ENCODE data around the gene ZNF547.
"Not testable (repeated sequence)": the region's sequence is repeated elsewhere in the genome, so short reads cannot be mapped to it uniquely, and the experiment has no call there.

Gene ZNF547

GRCh38 chr19:57374179-57374578, 10.8 kb downstream of the ZNF547 start:
- Histone ChIP-seq H3K27ac (no peak overlapping the region), H2AFZ (ENCODE audit: low read depth) (no peak overlapping the region), H3K27me3 (ENCODE audit: insufficient read depth, low read depth) (no peaks in the 10 kb centered on the region), H3K36me3 (ENCODE audit: insufficient read depth) (no peaks in the 10 kb centered on the region), H3K79me2 (ENCODE audit: insufficient read depth, low read depth) (no peaks in the 10 kb centered on the region), H4K20me1 (ENCODE audit: insufficient read depth) (no peaks in the 10 kb centered on the region), H3K4me3 (IDR thresholded peaks at IDR 0.05; ENCODE audit: insufficient read depth, low read depth, low read length) (no peak overlapping the region), H3K4me2 (no peak overlapping the region), H3K4me1 (ENCODE audit: low read depth, poor library complexity, severe bottlenecking) (no peaks in the 10 kb centered on the region), H3K9ac (no peak overlapping the region)
- no peak for TF ChIP-seq CTCF (conservative IDR thresholded peaks at IDR 0.05; ENCODE audit: low read depth, low read length)

GRCh38 chr19:57374647-57375046, 11.3 kb downstream of the ZNF547 start:
- H3K4me3 ChIP-seq (IDR thresholded peaks at IDR 0.05; ENCODE audit: insufficient read depth, low read depth, low read length); H4K20me1 ChIP-seq (ENCODE audit: insufficient read depth); H3K79me2 ChIP-seq (ENCODE audit: insufficient read depth, low read depth); H2AFZ ChIP-seq (ENCODE audit: low read depth); H3K27me3 ChIP-seq (ENCODE audit: insufficient read depth, low read depth); H3K4me1 ChIP-seq (ENCODE audit: low read depth, poor library complexity, severe bottlenecking); H3K27ac ChIP-seq; H3K36me3 ChIP-seq (ENCODE audit: insufficient read depth); H3K9ac ChIP-seq; H3K4me2 ChIP-seq: not testable (repeated sequence)

- H3K9ac ChIP-seq = no peak overlapping the region
- H4K20me1 ChIP-seq (ENCODE audit: insufficient read depth) = no peaks in the 10 kb centered on the region
- H3K4me2 ChIP-seq = no peak overlapping the region
- no peak overlapping the region for H3K27ac ChIP-seq
- no peaks in the 10 kb centered on the region for H3K4me1 ChIP-seq (ENCODE audit: low read depth, poor library complexity, severe bottlenecking)
- TF ChIP-seq CTCF (conservative IDR thresholded peaks at IDR 0.05; ENCODE audit: low read depth, low read length) = no peak
- no peaks in the 10 kb centered on the region for H3K79me2 ChIP-seq (ENCODE audit: insufficient read depth, low read depth)
- no peak overlapping the region for H2AFZ ChIP-seq (ENCODE audit: low read depth)
- H3K4me3 ChIP-seq (IDR thresholded peaks at IDR 0.05; ENCODE audit: insufficient read depth, low read depth, low read length) = no peak overlapping the region
- H3K27me3 ChIP-seq (ENCODE audit: insufficient read depth, low read depth) = no peaks in the 10 kb centered on the region
- H3K36me3 ChIP-seq (ENCODE audit: insufficient read depth) = no peaks in the 10 kb centered on the region
These were observed 12.8 kb downstream of the ZNF547 start for GRCh38 chr19:57376151-57376550.

- Histone ChIP-seq H4K20me1 (ENCODE audit: insufficient read depth) (no peaks in the 10 kb centered on the region), H3K27me3 (ENCODE audit: insufficient read depth, low read depth) (no peaks in the 10 kb centered on the region), H3K4me2 (no peak overlapping the region), H3K27ac (no peak overlapping the region), H3K4me3 (IDR thresholded peaks at IDR 0.05; ENCODE audit: insufficient read depth, low read depth, low read length) (no peak overlapping the region), H3K9ac (no peak overlapping the region), H3K36me3 (ENCODE audit: insufficient read depth) (no peaks in the 10 kb centered on the region), H3K79me2 (ENCODE audit: insufficient read depth, low read depth) (no peaks in the 10 kb centered on the region), H2AFZ (ENCODE audit: low read depth) (no peak overlapping the region), H3K4me1 (ENCODE audit: low read depth, poor library complexity, severe bottlenecking) (no peaks in the 10 kb centered on the region)
- TF ChIP-seq CTCF (conservative IDR thresholded peaks at IDR 0.05; ENCODE audit: low read depth, low read length) = no peak
These were observed 14.3 kb downstream of the ZNF547 start for GRCh38 chr19:57377498-57378146.

GRCh38 chr19:57380923-57381322, 17.6 kb downstream of the ZNF547 start:
- Histone ChIP-seq H3K4me3 (IDR thresholded peaks at IDR 0.05; ENCODE audit: insufficient read depth, low read depth, low read length) (no peak overlapping the region), H3K36me3 (ENCODE audit: insufficient read depth) (no peaks in the 10 kb centered on the region), H3K27me3 (ENCODE audit: insufficient read depth, low read depth) (no peaks in the 10 kb centered on the region), H3K4me2 (no peak overlapping the region), H3K27ac (no peak overlapping the region), H2AFZ (ENCODE audit: low read depth) (no peak overlapping the region), H4K20me1 (ENCODE audit: insufficient read depth) (no peaks in the 10 kb centered on the region), H3K79me2 (ENCODE audit: insufficient read depth, low read depth) (no peaks in the 10 kb centered on the region), H3K4me1 (ENCODE audit: low read depth, poor library complexity, severe bottlenecking) (no peaks in the 10 kb centered on the region), H3K9ac (no peak overlapping the region)
- no peak for TF ChIP-seq CTCF (conservative IDR thresholded peaks at IDR 0.05; ENCODE audit: low read depth, low read length)

Measured in KMS-11 (cell line).